HL-60 (cell line): Measurements from ENCODE around the gene AP4M1.

Experiments used
- DNase-seq, 2 experiments: peaks; one replicate each; pipeline ENCODE4 v3.0.0-alpha.2; 2010 to 2020; ENCODE audit warnings: low read depth in 1 of 2, low spot score in 1 of 2
- H3K27ac ChIP-seq: fragments of 250-450 bp; sonication (Bioruptor Pico); replicated peaks from 2 replicates; pipeline ENCODE4 v1.5.1; 2020; ENCODE audit warnings: mild to moderate bottlenecking, moderate library complexity
- H3K27me3 ChIP-seq: fragments of 250-450 bp; sonication (Bioruptor Pico); 2 replicates; pipeline ENCODE4 v1.5.1; 2021; ENCODE audit warnings: mild to moderate bottlenecking, moderate library complexity; ENCODE audit not compliant: insufficient read depth, poor library complexity, severe bottlenecking
- H3K4me3 ChIP-seq: replicated peaks from 2 replicates; pipeline ENCODE4 v1.5.1; 2011; ENCODE audit warnings: mild to moderate bottlenecking, control low read depth, low read length; ENCODE audit not compliant: insufficient read depth
- GABPA ChIP-seq: IDR thresholded peaks from 2 replicates; pipeline ENCODE4 v1.6.1; 2012; ENCODE audit warnings: low read depth
- POLR2AphosphoS5 ChIP-seq: IDR thresholded peaks from 2 replicates; pipeline ENCODE4 v1.6.1; 2012; ENCODE audit warnings: low read depth
- SPI1 ChIP-seq: IDR thresholded peaks from 2 replicates; pipeline ENCODE4 v1.6.1; 2012; ENCODE audit warnings: low read depth, mild to moderate bottlenecking, borderline replicate concordance
- TF ChIP-seq, protein P1 (sequence below): IDR thresholded peaks from one replicate; pipeline ENCODE4 v1.5.1; 2011; ENCODE audit warnings: low read length, control low read depth, inconsistent platforms; ENCODE audit not compliant: insufficient read depth
- TF ChIP-seq, protein P2 (sequence below): IDR thresholded peaks from 2 replicates; pipeline ENCODE4 v1.6.1; 2012; ENCODE audit warnings: low read depth; ENCODE audit not compliant: insufficient replicate concordance

The AP4M1 gene

DNA sequence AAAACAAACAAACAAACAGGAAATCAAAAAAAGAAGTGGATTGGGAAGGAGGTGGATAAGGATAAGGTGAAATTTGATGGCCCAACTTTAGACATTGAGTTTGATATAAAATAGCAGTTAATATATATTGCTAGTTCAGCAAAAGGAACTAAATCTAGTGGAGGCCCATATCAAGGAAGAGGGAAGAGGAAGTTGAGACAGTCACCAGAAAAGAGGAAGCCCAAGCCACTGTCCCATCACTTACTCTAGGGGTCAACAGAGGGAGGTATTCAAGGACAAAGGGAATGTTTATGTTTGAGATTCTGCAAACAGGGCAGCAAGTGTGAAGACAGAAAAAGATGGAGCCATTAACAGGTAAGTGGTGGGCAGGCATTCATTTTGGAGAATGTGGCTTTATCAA, 51.0 kb downstream of the AP4M1 start:
- DNase-seq: peak; percentile 54 to 81
- H3K27ac ChIP-seq: peak overlapping the region; percentile 37
- no peak overlapping the region for H3K4me3 ChIP-seq
- no peaks in the 10 kb centered on the region for H3K27me3 ChIP-seq
- TF ChIP-seq GABPA (no peak), SPI1 (peak; percentile 99)
- TF ChIP-seq, protein P1, sequence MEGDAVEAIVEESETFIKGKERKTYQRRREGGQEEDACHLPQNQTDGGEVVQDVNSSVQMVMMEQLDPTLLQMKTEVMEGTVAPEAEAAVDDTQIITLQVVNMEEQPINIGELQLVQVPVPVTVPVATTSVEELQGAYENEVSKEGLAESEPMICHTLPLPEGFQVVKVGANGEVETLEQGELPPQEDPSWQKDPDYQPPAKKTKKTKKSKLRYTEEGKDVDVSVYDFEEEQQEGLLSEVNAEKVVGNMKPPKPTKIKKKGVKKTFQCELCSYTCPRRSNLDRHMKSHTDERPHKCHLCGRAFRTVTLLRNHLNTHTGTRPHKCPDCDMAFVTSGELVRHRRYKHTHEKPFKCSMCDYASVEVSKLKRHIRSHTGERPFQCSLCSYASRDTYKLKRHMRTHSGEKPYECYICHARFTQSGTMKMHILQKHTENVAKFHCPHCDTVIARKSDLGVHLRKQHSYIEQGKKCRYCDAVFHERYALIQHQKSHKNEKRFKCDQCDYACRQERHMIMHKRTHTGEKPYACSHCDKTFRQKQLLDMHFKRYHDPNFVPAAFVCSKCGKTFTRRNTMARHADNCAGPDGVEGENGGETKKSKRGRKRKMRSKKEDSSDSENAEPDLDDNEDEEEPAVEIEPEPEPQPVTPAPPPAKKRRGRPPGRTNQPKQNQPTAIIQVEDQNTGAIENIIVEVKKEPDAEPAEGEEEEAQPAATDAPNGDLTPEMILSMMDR: no peak
- TF ChIP-seq, protein P2, sequence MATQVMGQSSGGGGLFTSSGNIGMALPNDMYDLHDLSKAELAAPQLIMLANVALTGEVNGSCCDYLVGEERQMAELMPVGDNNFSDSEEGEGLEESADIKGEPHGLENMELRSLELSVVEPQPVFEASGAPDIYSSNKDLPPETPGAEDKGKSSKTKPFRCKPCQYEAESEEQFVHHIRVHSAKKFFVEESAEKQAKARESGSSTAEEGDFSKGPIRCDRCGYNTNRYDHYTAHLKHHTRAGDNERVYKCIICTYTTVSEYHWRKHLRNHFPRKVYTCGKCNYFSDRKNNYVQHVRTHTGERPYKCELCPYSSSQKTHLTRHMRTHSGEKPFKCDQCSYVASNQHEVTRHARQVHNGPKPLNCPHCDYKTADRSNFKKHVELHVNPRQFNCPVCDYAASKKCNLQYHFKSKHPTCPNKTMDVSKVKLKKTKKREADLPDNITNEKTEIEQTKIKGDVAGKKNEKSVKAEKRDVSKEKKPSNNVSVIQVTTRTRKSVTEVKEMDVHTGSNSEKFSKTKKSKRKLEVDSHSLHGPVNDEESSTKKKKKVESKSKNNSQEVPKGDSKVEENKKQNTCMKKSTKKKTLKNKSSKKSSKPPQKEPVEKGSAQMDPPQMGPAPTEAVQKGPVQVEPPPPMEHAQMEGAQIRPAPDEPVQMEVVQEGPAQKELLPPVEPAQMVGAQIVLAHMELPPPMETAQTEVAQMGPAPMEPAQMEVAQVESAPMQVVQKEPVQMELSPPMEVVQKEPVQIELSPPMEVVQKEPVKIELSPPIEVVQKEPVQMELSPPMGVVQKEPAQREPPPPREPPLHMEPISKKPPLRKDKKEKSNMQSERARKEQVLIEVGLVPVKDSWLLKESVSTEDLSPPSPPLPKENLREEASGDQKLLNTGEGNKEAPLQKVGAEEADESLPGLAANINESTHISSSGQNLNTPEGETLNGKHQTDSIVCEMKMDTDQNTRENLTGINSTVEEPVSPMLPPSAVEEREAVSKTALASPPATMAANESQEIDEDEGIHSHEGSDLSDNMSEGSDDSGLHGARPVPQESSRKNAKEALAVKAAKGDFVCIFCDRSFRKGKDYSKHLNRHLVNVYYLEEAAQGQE: no peak

DNA sequence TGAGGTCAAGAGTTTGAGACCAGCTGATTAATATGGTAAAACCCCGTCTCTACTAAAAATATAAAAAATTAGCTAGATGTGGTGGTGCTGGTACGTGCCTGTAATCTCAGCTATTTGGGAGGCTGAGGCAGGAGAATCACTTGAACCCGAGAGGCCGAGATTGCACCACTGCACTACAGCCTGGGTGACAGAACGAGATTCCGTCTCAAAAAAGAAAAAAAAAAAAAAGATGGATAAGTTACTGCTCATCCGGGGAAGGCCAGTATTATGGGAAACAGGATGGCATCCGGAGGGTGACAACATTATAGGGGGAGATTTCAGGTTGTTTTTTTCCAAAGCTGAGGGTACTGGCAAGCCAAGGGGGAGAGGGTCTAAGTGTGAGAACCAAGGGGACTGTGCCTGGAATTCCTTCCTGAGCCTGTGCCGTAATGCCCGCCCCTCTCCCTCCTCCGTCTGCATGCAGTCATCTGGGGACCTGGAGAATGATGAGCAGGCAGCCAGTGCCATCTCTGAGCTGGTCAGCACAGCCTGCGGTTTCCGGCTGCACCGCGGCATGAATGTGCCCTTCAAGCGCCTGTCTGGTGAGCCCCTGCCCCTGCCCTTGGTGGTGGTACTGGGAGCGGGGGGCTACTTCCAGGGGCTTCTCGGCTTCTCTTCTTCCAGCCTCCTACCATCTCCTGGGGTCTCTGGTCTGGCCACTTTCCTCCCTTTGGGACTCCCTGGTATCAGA, 51.7 kb downstream of the AP4M1 start:
- Histone ChIP-seq H3K27ac (peak overlapping the region; percentile 37), H3K27me3 (no peaks in the 10 kb centered on the region)

DNA sequence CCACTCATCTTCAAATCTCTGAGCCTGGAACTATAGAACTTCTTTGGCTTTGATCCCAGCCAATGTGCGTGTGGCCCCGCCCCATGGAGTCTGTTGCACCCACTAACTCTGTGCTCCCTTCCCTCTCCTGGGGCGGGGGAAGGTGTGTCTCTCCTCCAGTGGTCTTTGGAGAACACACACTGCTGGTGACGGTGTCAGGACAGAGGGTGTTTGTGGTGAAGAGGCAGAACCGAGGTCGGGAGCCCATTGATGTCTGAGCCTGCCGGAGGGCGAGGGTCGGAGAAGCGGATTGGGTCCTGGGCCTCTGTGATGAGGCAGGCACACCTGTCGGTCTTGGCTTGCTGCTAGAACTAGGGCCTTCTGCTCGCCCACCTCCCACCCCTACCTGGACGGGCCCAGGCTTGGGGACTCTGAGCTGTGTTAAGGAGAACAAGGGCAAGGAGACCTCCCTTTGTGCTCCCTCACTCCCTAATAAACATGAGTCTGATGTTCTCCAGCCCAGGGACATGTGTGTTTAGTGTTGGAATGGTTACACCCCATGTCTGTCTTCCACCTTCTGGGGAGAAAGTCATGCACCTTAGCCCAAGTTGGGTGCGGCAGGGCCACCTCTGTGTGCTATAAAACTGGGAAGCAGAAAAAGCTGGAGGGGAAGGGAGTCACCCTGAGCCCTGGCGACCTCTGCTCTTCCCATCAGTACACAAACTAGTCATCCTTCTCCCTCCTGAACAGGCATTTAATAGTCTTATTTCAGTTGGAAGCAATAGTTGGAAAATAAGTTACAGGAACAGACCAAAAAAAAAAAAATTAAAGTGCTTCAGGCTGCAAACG, 52.5 kb downstream of the AP4M1 start:
- H3K4me3 ChIP-seq: no peak overlapping the region
- H3K27me3 ChIP-seq: no peaks in the 10 kb centered on the region
- TF ChIP-seq POLR2AphosphoS5: peak; percentile 12; the same call in 1 of the 2 replicates
- TF ChIP-seq, protein P1: no peak
- no peak overlapping the region; the same call in 1 of the 2 replicates for H3K27ac ChIP-seq
- DNase-seq: peak in 1 of 2 experiments; percentile 27

More for the DNA sequence above, 51.7 kb downstream of the AP4M1 start:
- TF ChIP-seq POLR2AphosphoS5: no peak
- no peak for TF ChIP-seq SPI1
- TF ChIP-seq GABPA: no peak
- TF ChIP-seq, protein P2: no peak
- TF ChIP-seq, protein P1: no peak
- DNase-seq: no peak
- no peak overlapping the region for H3K4me3 ChIP-seq
